Stomach (tissue), 4 donors: ENCODE results near the gene COG7.

Source experiments
- CTCF ChIP-seq, 7 experiments: fragments of 450-650 bp in 4 of 7; fragments of 200-600 bp in 3 of 7; sonication (generic) in 3 of 7; IDR thresholded peaks; one replicate each; pipeline ENCODE4 v1.5.1; 2016 to 2019; ENCODE audit warnings: antibody characterized with exemption in 7 of 7, control low read depth in 2 of 7, mild to moderate bottlenecking in 1 of 7
- POLR2A ChIP-seq, 4 donors: fragments of 450-650 bp; IDR thresholded peaks; one replicate each; pipeline ENCODE4 v1.6.1; 2016; ENCODE audit warnings: antibody characterized with exemption in 4 of 4, control low read depth in 2 of 4, mild to moderate bottlenecking in 1 of 4, moderate library complexity in 1 of 4
- POLR2AphosphoS5 ChIP-seq, 3 donors: sonication (generic); formaldehyde crosslinking; IDR thresholded peaks; one replicate each; pipeline ENCODE4 v1.6.1; 2016; ENCODE audit warnings: antibody characterized with exemption in 3 of 3

GRCh38 chr16:23452572-23453337, at the start of gene COG7:
- TF ChIP-seq CTCF (IDR thresholded peaks at IDR 0.05) (peak in 1 of 7 experiments; percentile 8), POLR2AphosphoS5 (IDR thresholded peaks at IDR 0.05) (peak; percentile 59 to 94 (median 70)), POLR2A (IDR thresholded peaks at IDR 0.05) (no peak)
